H1 (cell line): ENCODE data around the gene FHL2. TPM values are rescaled to one million over a fixed set of nuclear protein-coding genes. Genes with fewer than 3 reads are reported as not detected.

Experiments used
- CTCF ChIA-PET: fragments of 300-600 bp; sonication (Branson Sonifier 250); formaldehyde crosslinking; loops from one replicate; lab custom pipeline; 2021; ENCODE audit not compliant: partially characterized antibody; lab: Charles Lee
- POLR2A ChIA-PET: fragments of 300-600 bp; sonication (Branson Sonifier 250); formaldehyde crosslinking; loops from one replicate; lab custom pipeline; 2021; ENCODE audit warnings: inconsistent platforms; ENCODE audit not compliant: partially characterized antibody; lab: Charles Lee
- DNase-seq, 2 experiments: peaks; one replicate each; pipeline versions ENCODE4 v3.0.0 to v3.0.0-alpha.2; 2010 to 2022; ENCODE audit warnings: low spot score in 2 of 2, low read depth in 1 of 2, mixed read lengths in 1 of 2
- FAIRE-seq: peaks from 2 replicates; lab custom pipeline; 2011; peaks lifted over from hg19 to GRCh38; lab: Jason Lieb, UNC
- H2AFZ ChIP-seq: 2 replicates; pipeline ENCODE4 v1.8.1; 2012; ENCODE audit warnings: low read length, inconsistent platforms
- H2AK5ac ChIP-seq: 2 replicates; pipeline ENCODE4 v1.6.1; 2013; ENCODE audit warnings: low read depth, low read length
- H2BK120ac ChIP-seq: replicated peaks from 2 replicates; pipeline ENCODE3; 2013; ENCODE audit warnings: low read depth, low read length, inconsistent platforms
- H2BK12ac ChIP-seq: 2 replicates; pipeline ENCODE4 v1.6.1; 2013; ENCODE audit warnings: low read depth, low read length
- H2BK15ac ChIP-seq: 2 replicates; pipeline ENCODE4 v1.6.1; 2013; ENCODE audit warnings: low read length
- H2BK20ac ChIP-seq: 2 replicates; pipeline ENCODE4 v1.6.1; 2013; ENCODE audit warnings: low read length
- H2BK5ac ChIP-seq: 2 replicates; pipeline ENCODE4 v1.6.1; 2013; ENCODE audit warnings: low read depth, low read length
- H3K14ac ChIP-seq: 2 replicates; pipeline ENCODE4 v1.6.1; 2013; ENCODE audit warnings: inconsistent platforms; ENCODE audit not compliant: insufficient read length
- H3K18ac ChIP-seq: 2 replicates; pipeline ENCODE4 v1.6.1; 2013; ENCODE audit warnings: low read length; ENCODE audit errors: extremely low read depth
- H3K23ac ChIP-seq: 2 replicates; pipeline ENCODE4 v1.6.1; 2013; ENCODE audit warnings: inconsistent platforms; ENCODE audit not compliant: insufficient read length
- H3K23me2 ChIP-seq: 2 replicates; pipeline ENCODE4 v1.6.1; 2013; ENCODE audit warnings: low read depth, low read length
- H3K27ac ChIP-seq: 2 replicates; pipeline ENCODE4 v1.6.1; 2011; ENCODE audit warnings: low read depth, low read length, inconsistent platforms
- H3K27me3 ChIP-seq, 4 experiments: replicated peaks in 1 of 4; 1 replicate in 1 of 4; 2 replicates in 3 of 4; pipeline versions ENCODE4 v1.6.1 to v1.8.1; 2011 to 2013; ENCODE audit warnings: low read length in 3 of 4, mild to moderate bottlenecking in 3 of 4, inconsistent platforms in 2 of 4, mixed read lengths in 2 of 4, moderate library complexity in 1 of 4; ENCODE audit not compliant: control insufficient read depth in 3 of 4, insufficient read depth in 3 of 4; ENCODE audit errors: extremely low read depth in 1 of 4
- H3K36me3 ChIP-seq, 4 experiments: 2 replicates each; pipeline versions ENCODE4 v1.6.1 to v1.8.1; 2011 to 2013; ENCODE audit warnings: mild to moderate bottlenecking in 4 of 4, low read length in 3 of 4, moderate library complexity in 2 of 4, control low read depth in 1 of 4, inconsistent platforms in 1 of 4; ENCODE audit not compliant: insufficient read depth in 4 of 4, control insufficient read depth in 2 of 4
- H3K4ac ChIP-seq: replicated peaks from 2 replicates; pipeline ENCODE3; 2013; ENCODE audit warnings: low read length, low read depth, mixed read lengths, inconsistent platforms; ENCODE audit not compliant: insufficient read length
- H3K4me1 ChIP-seq, 4 experiments: replicated peaks in 1 of 4; 1 replicate in 1 of 4; 2 replicates in 3 of 4; pipeline versions ENCODE4 v1.6.1 to v1.8.1; 2011 to 2013; ENCODE audit warnings: low read length in 3 of 4, inconsistent platforms in 2 of 4, mixed read lengths in 1 of 4; ENCODE audit not compliant: insufficient read depth in 4 of 4, control insufficient read depth in 3 of 4
- H3K4me2 ChIP-seq, 2 experiments: 2 replicates each; pipeline versions ENCODE4 v1.6.1 to v1.8.1; 2011 to 2013; ENCODE audit warnings: low read depth in 2 of 2, low read length in 2 of 2, control low read depth in 1 of 2, inconsistent platforms in 1 of 2, mild to moderate bottlenecking in 1 of 2; ENCODE audit not compliant: insufficient read depth in 1 of 2
- H3K4me3 ChIP-seq, 4 experiments: fragments of 200-600, 300-600 bp in 1 of 4; sonication (generic), shearing (Covaris generic), sonication (Bioruptor Twin) in 1 of 4; 2 replicates each; pipeline versions ENCODE4 v1.5.1 to v1.8.1; 2011 to 2016; ENCODE audit warnings: low read length in 4 of 4, low read depth in 3 of 4, control low read depth in 2 of 4, inconsistent platforms in 2 of 4, mild to moderate bottlenecking in 2 of 4, mixed read lengths in 1 of 4, moderate library complexity in 1 of 4; ENCODE audit not compliant: insufficient read depth in 2 of 4; ENCODE audit errors: extremely low read depth in 1 of 4
- H3K56ac ChIP-seq: replicated peaks from 2 replicates; pipeline ENCODE3; 2013; ENCODE audit warnings: low read depth, mild to moderate bottlenecking, mixed read lengths, low read length, inconsistent platforms; ENCODE audit not compliant: insufficient read length
- H3K79me1 ChIP-seq: 2 replicates; pipeline ENCODE4 v1.6.1; 2013; ENCODE audit warnings: low read depth, low read length, control low read depth
- H3K79me2 ChIP-seq, 2 experiments: 2 replicates each; pipeline versions ENCODE4 v1.6.1 to v1.8.1; 2012 to 2013; ENCODE audit warnings: low read length in 2 of 2, mild to moderate bottlenecking in 2 of 2, inconsistent platforms in 1 of 2; ENCODE audit not compliant: insufficient read depth in 2 of 2, control insufficient read depth in 1 of 2
- H3K9ac ChIP-seq, 4 experiments: replicated peaks in 1 of 4; 1 replicate in 1 of 4; 2 replicates in 3 of 4; pipeline versions ENCODE4 v1.6.1 to v1.8.1; 2011 to 2013; ENCODE audit warnings: low read depth in 3 of 4, low read length in 3 of 4, control low read depth in 2 of 4, mild to moderate bottlenecking in 2 of 4, moderate library complexity in 2 of 4, inconsistent platforms in 1 of 4; ENCODE audit errors: extremely low read depth in 1 of 4
- H3K9me3 ChIP-seq, 2 experiments: 2 replicates each; pipeline versions ENCODE4 v1.6.1 to v1.8.1; 2012 to 2013; ENCODE audit warnings: mild to moderate bottlenecking in 2 of 2, moderate library complexity in 2 of 2, control low read depth in 1 of 2, inconsistent platforms in 1 of 2, low read depth in 1 of 2, low read length in 1 of 2, mixed read lengths in 1 of 2; ENCODE audit not compliant: insufficient read depth in 2 of 2
- H4K20me1 ChIP-seq, 2 experiments: replicated peaks in 1 of 2; 2 replicates each; pipeline versions ENCODE3 to v1.8.1; 2011 to 2013; ENCODE audit warnings: inconsistent platforms in 2 of 2, low read length in 2 of 2, mild to moderate bottlenecking in 1 of 2; ENCODE audit not compliant: insufficient read depth in 2 of 2, control insufficient read depth in 1 of 2
- H4K5ac ChIP-seq: 2 replicates; pipeline ENCODE4 v1.6.1; 2013; ENCODE audit warnings: low read length, low read depth, mixed read lengths, inconsistent platforms; ENCODE audit not compliant: insufficient read length
- H4K8ac ChIP-seq: 2 replicates; pipeline ENCODE4 v1.8.0; 2013; ENCODE audit warnings: mild to moderate bottlenecking, moderate library complexity, low read length, inconsistent platforms; ENCODE audit not compliant: insufficient read depth; ENCODE audit errors: extremely low read depth
- H4K91ac ChIP-seq: replicated peaks from 2 replicates; pipeline ENCODE3; 2013; ENCODE audit warnings: low read length, mixed read lengths, inconsistent platforms; ENCODE audit not compliant: insufficient read length
- CTCF ChIP-seq, 3 experiments: IDR thresholded peaks; 1 replicate in 2 of 3; 2 replicates in 1 of 3; pipeline versions ENCODE4 v1.5.1 to v1.6.1; 2011; ENCODE audit warnings: low read length in 3 of 3, mild to moderate bottlenecking in 3 of 3, inconsistent platforms in 2 of 3, low read depth in 1 of 3, moderate library complexity in 1 of 3; ENCODE audit not compliant: insufficient read depth in 1 of 3; ENCODE audit errors: control extremely low read depth in 1 of 3
- EP300 ChIP-seq, 2 experiments: IDR thresholded peaks; 1 replicate in 1 of 2; 2 replicates in 1 of 2; pipeline ENCODE4 v1.6.1; 2011 to 2012; ENCODE audit warnings: low read depth in 2 of 2, low read length in 2 of 2, mild to moderate bottlenecking in 2 of 2, borderline replicate concordance in 1 of 2, inconsistent platforms in 1 of 2, moderate library complexity in 1 of 2
- FOSL1 ChIP-seq: IDR thresholded peaks from 2 replicates; pipeline ENCODE4 v1.6.1; 2011; ENCODE audit warnings: mild to moderate bottlenecking, low read depth, low read length, moderate library complexity; ENCODE audit not compliant: insufficient read depth
- HDAC2 ChIP-seq, 2 experiments: fragments of 300-600 bp in 1 of 2; sonication (generic) in 1 of 2; IDR thresholded peaks; 2 replicates each; pipeline ENCODE4 v1.6.1; 2011 to 2012; ENCODE audit warnings: low read depth in 2 of 2, low read length in 2 of 2, mild to moderate bottlenecking in 2 of 2, moderate library complexity in 2 of 2, borderline replicate concordance in 1 of 2, inconsistent platforms in 1 of 2
- HDAC6 ChIP-seq: IDR thresholded peaks from one replicate; pipeline ENCODE4 v1.7.1; 2012; ENCODE audit warnings: low read depth, mild to moderate bottlenecking, inconsistent platforms, low read length, moderate library complexity
- POLR2AphosphoS5 ChIP-seq: IDR thresholded peaks from 2 replicates; pipeline ENCODE4 v1.6.1; 2011; ENCODE audit warnings: low read depth, low read length
- SRF ChIP-seq: IDR thresholded peaks from 2 replicates; pipeline ENCODE4 v1.6.1; 2011; ENCODE audit warnings: mild to moderate bottlenecking, low read depth, low read length, moderate library complexity
- TAF7 ChIP-seq: optimal IDR thresholded peaks from 2 replicates; pipeline ENCODE3; 2011; ENCODE audit warnings: low read depth, mild to moderate bottlenecking, inconsistent platforms, low read length, moderate library complexity, borderline replicate concordance
- WGBS, 2 experiments: shearing (Covaris generic) in 1 of 2; methylation state at CpG; one replicate each; pipeline versions ENCODE4 v1.1.6 to v1.1.7; 2013 to 2015; ENCODE audit warnings: low lambda C conversion rate in 2 of 2, mixed read lengths in 2 of 2, inconsistent platforms in 1 of 2, low coverage in 1 of 2, missing lambda C conversion rate in 1 of 2; ENCODE audit not compliant: insufficient replicate concordance in 2 of 2, insufficient coverage in 1 of 2, insufficient read length in 1 of 2; ENCODE audit errors: extremely low coverage in 1 of 2, missing lambda C conversion rate in 1 of 2; 5-methylcytosine and 5-hydroxymethylcytosine counted together
- polyA plus RNA-seq, 7 experiments: library from polyadenylated mRNA; depleted of rRNA in 3 of 7; stranded (reverse) in 5 of 7; unstranded in 2 of 7; fragments of >200 nt in 5 of 7; fragments of 200-250 nt in 2 of 7; gene quantifications; 1 replicate in 5 of 7; 2 replicates in 1 of 7; 4 replicates in 1 of 7; pipeline versions ENCODE4 v1.2.1 to v1.2.3, GENCODE V29; 2011 to 2013; ENCODE audit warnings: missing spikeins in 2 of 7, mixed read lengths in 2 of 7
- total RNA-seq: library from RNA; stranded (reverse); fragmentation: NEBNext Ultra II Directional; extraction: Animal tissue kit (Norgen Biotek cat#: 25700); gene quantifications from 2 replicates; pipeline ENCODE4 v1.2.1, GENCODE V29; 2021

FHL2 gene
- total and polyA plus RNA-seq, 2 of the 8 experiments (the other 6 are each of a cell fraction or from before 2014, with no cell fraction given) = 33.2 to 64.3 TPM

GRCh38 chr2:105382177-105382576, 16.7 kb downstream of the FHL2 start:
- Histone ChIP-seq H3K4me3 (no peak overlapping the region), H4K5ac (no peak overlapping the region), H2BK20ac (no peak overlapping the region), H2BK120ac (no peak overlapping the region), H3K4ac (no peak overlapping the region), H3K36me3 (peaks cover 14 to 30% (median 22%) of the 10 kb centered on the region in 4 experiments), H3K23me2 (no peaks in the 10 kb centered on the region), H2BK5ac (no peak overlapping the region), H3K14ac (no peak overlapping the region), H3K79me1 (no peaks in the 10 kb centered on the region), H2BK15ac (no peak overlapping the region), H4K91ac (no peak overlapping the region), H3K18ac (no peak overlapping the region), H3K56ac (no peak overlapping the region), H2AK5ac (no peak overlapping the region), H3K27me3 (no peaks in the 10 kb centered on the region), H3K9ac (no peak overlapping the region), H3K4me1 (no peaks in the 10 kb centered on the region; a peak in 2 of 7 replicates), H3K27ac (no peak overlapping the region), H3K79me2 (no peaks in the 10 kb centered on the region), H2AFZ (no peak overlapping the region), H3K4me2 (no peak overlapping the region), H4K20me1 (no peaks in the 10 kb centered on the region), H2BK12ac (no peak overlapping the region), H3K23ac (no peak overlapping the region), H3K9me3 (no peaks in the 10 kb centered on the region), H4K8ac (no peak overlapping the region)
- ChIA-PET POLR2A (no interaction called here), CTCF (interaction anchor here (0.8 to 2.4 kb wide), 2 partner anchors 11 to 139 kb away, joined by 3 to 8 read pairs; no protein-coding TSS in a partner anchor)
- FAIRE-seq (no peak), DNase-seq (no peak)
- 85% methylated on average over 5 of the region's 5 CpGs; no CpG with 5 or more reads in 1 of the 2 experiments for WGBS, 2 experiments
- TF ChIP-seq SRF (no peak), POLR2AphosphoS5 (no peak), FOSL1 (no peak), EP300 (IDR thresholded peaks at IDR 0.05; ENCODE audit: borderline replicate concordance in 1 of 2, low read depth in 2 of 2, low read length in 2 of 2) (no peak), CTCF (IDR thresholded peaks at IDR 0.05; ENCODE audit: control extremely low read depth in 1 of 3, insufficient read depth in 1 of 3, low read depth in 1 of 3, low read length in 3 of 3) (no peak), HDAC2 (IDR thresholded peaks at IDR 0.05; ENCODE audit: borderline replicate concordance in 1 of 2, low read depth in 2 of 2, low read length in 2 of 2) (no peak), HDAC6 (no peak), TAF7 (no peak)
